Measurements from ENCODE around the gene YRDC.

DNA sequence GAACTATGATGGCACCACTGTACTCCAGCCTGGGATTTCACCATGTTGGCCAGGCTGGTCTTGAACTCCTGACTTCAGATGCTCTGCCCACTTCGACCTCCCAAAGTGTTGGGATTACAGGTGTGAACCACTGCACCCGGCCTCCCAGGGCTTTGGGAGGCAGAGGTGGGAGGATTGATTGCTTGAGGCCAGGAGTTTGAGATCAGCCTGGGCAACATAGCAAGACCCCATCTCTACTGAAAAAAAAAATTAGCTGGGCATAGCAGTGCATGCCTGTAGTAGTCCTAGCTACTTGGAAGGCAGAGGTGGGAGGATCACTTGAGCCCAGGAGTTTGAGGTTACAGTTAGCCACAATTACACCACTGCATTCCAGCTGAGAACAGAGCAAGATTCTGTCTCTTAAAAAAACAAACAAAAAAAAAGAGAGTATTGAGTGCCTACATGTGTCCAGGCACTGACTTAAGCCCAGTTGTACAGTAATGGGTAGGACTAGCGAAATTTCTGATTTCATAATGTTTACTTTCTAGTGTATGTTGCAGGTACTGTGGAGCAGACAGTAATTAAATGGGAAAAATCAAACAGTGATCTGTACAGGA lies 10.2 kb downstream of the YRDC start:
- TF ChIP-seq, protein P1, sequence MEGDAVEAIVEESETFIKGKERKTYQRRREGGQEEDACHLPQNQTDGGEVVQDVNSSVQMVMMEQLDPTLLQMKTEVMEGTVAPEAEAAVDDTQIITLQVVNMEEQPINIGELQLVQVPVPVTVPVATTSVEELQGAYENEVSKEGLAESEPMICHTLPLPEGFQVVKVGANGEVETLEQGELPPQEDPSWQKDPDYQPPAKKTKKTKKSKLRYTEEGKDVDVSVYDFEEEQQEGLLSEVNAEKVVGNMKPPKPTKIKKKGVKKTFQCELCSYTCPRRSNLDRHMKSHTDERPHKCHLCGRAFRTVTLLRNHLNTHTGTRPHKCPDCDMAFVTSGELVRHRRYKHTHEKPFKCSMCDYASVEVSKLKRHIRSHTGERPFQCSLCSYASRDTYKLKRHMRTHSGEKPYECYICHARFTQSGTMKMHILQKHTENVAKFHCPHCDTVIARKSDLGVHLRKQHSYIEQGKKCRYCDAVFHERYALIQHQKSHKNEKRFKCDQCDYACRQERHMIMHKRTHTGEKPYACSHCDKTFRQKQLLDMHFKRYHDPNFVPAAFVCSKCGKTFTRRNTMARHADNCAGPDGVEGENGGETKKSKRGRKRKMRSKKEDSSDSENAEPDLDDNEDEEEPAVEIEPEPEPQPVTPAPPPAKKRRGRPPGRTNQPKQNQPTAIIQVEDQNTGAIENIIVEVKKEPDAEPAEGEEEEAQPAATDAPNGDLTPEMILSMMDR (IDR thresholded peaks at IDR 0.05): no peak
- no peak for TF ChIP-seq EP300 (IDR thresholded peaks at IDR 0.05)
